Activated naive CD4-positive, alpha-beta T cell treated with anti-CD3 and anti-CD28 coated beads, Interleukin-2, amount 50 U/mL, for 24 hours (primary cell): ENCODE data around the gene EARS2.
"Not testable (repeated sequence)": the region's sequence is repeated elsewhere in the genome, so short reads cannot be mapped to it uniquely, and the experiment has no call there.

ENCODE experiments used
- H3K27ac Mint-ChIP-seq: one replicate; pipeline ENCODE4 v1.8.0; 2021; ENCODE audit warnings: mild to moderate bottlenecking, mixed read lengths
- H3K27me3 Mint-ChIP-seq: one replicate; pipeline ENCODE4 v1.8.0; 2021; ENCODE audit warnings: mixed read lengths
- H3K36me3 Mint-ChIP-seq: one replicate; pipeline ENCODE4 v1.8.0; 2021; ENCODE audit warnings: mixed read lengths
- H3K4me1 Mint-ChIP-seq: one replicate; pipeline ENCODE4 v1.8.0; 2021; ENCODE audit warnings: mixed read lengths
- H3K4me3 Mint-ChIP-seq: one replicate; pipeline ENCODE4 v1.8.0; 2021; ENCODE audit warnings: mild to moderate bottlenecking, mixed read lengths
- H3K9me3 Mint-ChIP-seq: one replicate; pipeline ENCODE4 v1.8.0; 2021; ENCODE audit warnings: mixed read lengths

Gene EARS2

DNA sequence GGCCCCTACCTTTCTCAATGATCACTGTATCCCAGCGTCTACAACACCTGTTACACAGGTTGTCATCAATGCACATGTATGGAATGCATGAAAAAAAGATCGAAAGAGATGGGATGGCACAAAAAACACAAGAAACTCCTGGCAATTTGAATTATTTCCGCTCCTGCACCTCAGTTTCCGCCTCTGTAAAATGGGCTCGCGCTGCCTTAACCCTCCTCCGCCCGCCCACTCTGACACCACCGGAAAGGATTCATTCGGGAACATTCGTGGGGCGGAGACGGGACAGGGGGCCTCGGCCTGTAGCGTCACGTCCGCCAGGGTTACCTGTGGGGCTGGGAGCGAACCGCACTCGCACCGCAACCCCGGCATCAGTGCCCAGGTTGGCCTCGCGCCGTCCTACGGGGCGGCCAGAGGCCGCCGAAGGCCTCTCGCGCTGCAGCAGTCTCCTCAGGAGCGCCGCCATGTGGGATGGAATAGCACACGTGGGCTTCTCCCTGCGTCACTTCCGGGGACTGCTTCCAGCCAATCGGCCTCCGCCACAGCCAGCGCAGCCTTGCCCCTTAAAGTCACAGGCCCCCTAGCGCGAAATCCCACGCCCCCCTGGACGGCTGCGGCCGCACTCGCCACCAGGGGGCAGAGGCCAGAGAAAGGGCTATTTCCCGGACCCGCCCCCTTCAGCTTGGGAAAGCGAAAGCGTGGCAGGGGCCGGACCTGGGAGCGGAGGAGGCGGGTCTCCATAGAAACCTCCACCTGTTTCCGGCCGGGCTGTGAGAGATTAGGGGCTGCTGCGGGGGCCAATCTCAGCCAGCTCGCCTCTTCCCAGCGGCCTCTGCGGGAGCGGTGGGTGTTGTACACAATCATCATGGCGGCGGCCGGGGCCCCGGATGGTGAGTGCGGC lies at the start of gene EARS2, which contains the start of gene UBFD1:
Gene EARS2, minus strand, starts transcription at position 470 of the 898 bp plus-strand sequence. Its CDS starts 7 bp downstream, at position 463.
Gene UBFD1, plus strand, starts transcription at position 847 of the 898 bp plus-strand sequence. Its CDS starts 16 bp downstream, at position 863.
- H3K4me3 Mint-ChIP-seq = peak within 1 kb of the TSS; percentile 96
- peaks cover 41% of the 10 kb centered on the region for H3K4me1 Mint-ChIP-seq
- no peaks in the 10 kb centered on the region for H3K9me3 Mint-ChIP-seq
- H3K36me3 Mint-ChIP-seq = peaks cover 4% of the 10 kb centered on the region
- no peaks in the 10 kb centered on the region for H3K27me3 Mint-ChIP-seq
- peak within 1 kb of the TSS; percentile 93 for H3K27ac Mint-ChIP-seq

DNA sequence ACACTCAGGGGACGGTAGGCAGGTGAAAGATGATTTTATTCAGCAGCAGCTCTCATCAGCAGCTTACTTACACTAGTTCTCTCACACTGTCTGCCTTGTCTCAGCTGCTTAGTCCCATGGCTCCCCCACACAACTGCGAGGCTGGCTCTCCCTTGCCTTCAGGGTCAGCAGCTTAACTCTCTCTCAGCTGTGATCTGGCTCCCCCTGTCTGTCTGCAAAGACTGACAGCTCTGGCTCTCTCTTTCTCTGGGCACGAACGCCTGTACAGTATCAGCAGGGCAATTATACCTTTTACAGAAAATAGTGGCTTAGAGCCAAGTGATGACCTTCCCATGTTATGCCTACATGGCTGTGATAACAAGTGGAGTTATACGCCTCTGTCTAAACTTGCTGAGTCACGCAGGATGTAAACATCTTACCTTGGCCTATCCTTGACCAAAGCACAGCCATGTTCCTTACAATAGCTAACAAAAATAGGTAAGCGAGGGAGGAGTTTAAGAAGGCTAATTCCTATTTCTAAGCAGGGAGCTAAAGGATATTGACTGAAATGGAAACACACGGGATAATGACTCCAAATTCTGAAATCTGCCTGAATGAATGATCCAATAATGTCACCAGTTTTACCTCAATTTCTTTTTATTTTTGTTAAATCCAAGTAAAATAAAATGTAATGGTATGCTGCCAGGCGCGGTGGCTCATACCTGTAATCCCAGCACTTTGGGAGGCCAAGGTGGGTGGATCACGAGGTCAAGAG lies 40.0 kb upstream of the EARS2 start:
- Mint-ChIP-seq H3K9me3 (no peaks in the 10 kb centered on the region), H3K36me3 (peaks cover 4% of the 10 kb centered on the region), H3K27ac (peak overlapping the region; percentile 55), H3K4me3 (peak overlapping the region; percentile 52), H3K4me1 (peaks cover 20% of the 10 kb centered on the region), H3K27me3 (no peaks in the 10 kb centered on the region)

GRCh38 chr16:23595951-23596720 lies 39.0 kb upstream of the EARS2 start, which contains the start of gene NDUFAB1:
NDUFAB1 (minus strand) TSS chr16:23596316; CDS start chr16:23596290, 26 bp downstream.
- H3K9me3 Mint-ChIP-seq = no peaks in the 10 kb centered on the region
- peaks cover 4% of the 10 kb centered on the region for H3K36me3 Mint-ChIP-seq
- H3K27me3 Mint-ChIP-seq = no peaks in the 10 kb centered on the region
- H3K4me3 Mint-ChIP-seq = peak within 1 kb of the TSS; percentile 87
- H3K4me1 Mint-ChIP-seq = peaks cover 28% of the 10 kb centered on the region
- H3K27ac Mint-ChIP-seq = peak within 1 kb of the TSS; percentile 80

DNA sequence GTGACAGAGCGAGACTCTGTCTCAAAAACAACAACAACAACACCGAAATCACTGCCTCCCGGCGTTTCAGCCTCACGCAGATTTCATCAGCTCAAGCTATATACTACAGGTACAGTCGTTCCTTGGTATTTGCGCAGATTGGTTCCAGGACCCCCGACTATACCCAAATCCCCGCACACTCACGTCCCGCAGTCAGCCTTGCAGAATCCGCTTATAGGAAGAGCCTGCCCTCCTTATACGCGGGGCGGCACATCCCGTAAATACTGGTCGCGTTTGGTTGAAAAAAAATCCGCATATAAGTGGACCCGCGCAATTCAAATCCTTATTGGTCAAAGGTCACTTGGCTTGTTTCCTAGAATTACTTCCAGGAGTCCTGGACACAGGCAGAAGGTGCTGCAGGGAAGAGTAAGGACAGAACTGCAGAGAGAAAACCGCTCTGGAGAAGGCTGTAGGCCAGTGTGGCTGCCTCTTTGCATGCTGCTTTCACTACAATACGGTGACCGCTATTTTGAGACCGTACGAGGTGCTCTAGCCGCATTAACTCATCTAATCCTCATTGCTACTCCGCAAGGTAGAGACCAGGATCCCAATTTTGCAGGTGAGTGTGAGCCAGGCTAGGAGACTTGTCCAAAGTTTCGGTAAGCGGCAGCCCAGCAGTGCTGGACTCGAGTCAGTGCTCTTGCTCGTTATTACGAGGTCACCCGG lies 38.2 kb upstream of the EARS2 start:
- H3K27me3 Mint-ChIP-seq = no peaks in the 10 kb centered on the region
- H3K36me3 Mint-ChIP-seq = peaks cover 6% of the 10 kb centered on the region
- peak overlapping the region; percentile 55 for H3K27ac Mint-ChIP-seq
- H3K9me3 Mint-ChIP-seq = no peaks in the 10 kb centered on the region
- peak overlapping the region; percentile 87 for H3K4me3 Mint-ChIP-seq
- H3K4me1 Mint-ChIP-seq = peaks cover 32% of the 10 kb centered on the region

GRCh38 chr16:23594186-23594585 lies 37.0 kb upstream of the EARS2 start:
- Mint-ChIP-seq H3K9me3 (no peaks in the 10 kb centered on the region), H3K27ac (no peak overlapping the region), H3K4me1 (peaks cover 36% of the 10 kb centered on the region), H3K4me3 (no peak overlapping the region), H3K36me3 (peaks cover 8% of the 10 kb centered on the region), H3K27me3 (no peaks in the 10 kb centered on the region)

DNA sequence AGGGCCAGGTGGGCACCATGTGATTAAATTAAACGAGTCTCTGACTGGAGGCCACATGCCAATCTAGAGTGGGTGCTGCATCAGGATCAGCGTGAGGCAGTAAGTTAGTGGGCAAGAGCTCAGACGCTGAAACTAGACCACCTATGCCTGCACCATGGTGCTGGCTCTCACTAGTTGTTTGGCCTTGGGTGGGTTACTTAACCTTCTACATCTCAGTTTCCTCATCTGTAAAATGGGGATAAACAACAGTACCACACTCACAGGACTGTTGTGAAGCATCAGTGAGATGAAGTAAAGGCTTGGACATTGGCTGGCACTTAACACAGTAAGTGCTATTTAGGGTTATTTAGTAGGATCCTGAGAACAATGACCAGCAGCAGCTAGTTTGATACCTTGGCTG lies 33.0 kb upstream of the EARS2 start:
- no peaks in the 10 kb centered on the region for H3K27me3 Mint-ChIP-seq

DNA sequence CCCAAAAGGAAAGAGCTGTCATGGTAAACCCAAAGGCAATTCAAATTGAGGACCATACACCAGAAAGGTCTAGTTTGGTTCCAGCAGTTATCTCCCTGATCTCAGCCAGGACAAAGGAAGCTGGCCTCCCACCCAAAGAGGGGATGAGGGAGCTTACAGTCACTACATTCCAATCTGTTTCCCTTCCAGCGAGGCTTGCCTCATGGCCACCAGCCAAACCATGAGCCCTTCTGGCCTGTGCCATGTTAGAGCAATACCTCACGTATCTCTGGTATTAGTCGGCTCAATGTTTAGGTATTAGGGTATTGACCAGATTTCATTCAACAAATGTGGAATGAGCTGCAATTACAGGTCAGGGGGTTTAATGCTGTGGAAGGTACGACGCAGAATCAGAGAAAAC lies 30.6 kb upstream of the EARS2 start:
- H3K4me3 Mint-ChIP-seq = no peak overlapping the region
- H3K4me1 Mint-ChIP-seq = peaks cover 20% of the 10 kb centered on the region
- H3K9me3 Mint-ChIP-seq = no peaks in the 10 kb centered on the region
- H3K36me3 Mint-ChIP-seq = peaks cover 11% of the 10 kb centered on the region
- H3K27me3 Mint-ChIP-seq = no peaks in the 10 kb centered on the region
- no peak overlapping the region for H3K27ac Mint-ChIP-seq

More for the DNA sequence above, 33.0 kb upstream of the EARS2 start:
- Mint-ChIP-seq H3K4me1 (peaks cover 28% of the 10 kb centered on the region), H3K27ac (no peak overlapping the region), H3K4me3 (no peak overlapping the region), H3K9me3 (no peaks in the 10 kb centered on the region), H3K36me3 (peaks cover 9% of the 10 kb centered on the region)

DNA sequence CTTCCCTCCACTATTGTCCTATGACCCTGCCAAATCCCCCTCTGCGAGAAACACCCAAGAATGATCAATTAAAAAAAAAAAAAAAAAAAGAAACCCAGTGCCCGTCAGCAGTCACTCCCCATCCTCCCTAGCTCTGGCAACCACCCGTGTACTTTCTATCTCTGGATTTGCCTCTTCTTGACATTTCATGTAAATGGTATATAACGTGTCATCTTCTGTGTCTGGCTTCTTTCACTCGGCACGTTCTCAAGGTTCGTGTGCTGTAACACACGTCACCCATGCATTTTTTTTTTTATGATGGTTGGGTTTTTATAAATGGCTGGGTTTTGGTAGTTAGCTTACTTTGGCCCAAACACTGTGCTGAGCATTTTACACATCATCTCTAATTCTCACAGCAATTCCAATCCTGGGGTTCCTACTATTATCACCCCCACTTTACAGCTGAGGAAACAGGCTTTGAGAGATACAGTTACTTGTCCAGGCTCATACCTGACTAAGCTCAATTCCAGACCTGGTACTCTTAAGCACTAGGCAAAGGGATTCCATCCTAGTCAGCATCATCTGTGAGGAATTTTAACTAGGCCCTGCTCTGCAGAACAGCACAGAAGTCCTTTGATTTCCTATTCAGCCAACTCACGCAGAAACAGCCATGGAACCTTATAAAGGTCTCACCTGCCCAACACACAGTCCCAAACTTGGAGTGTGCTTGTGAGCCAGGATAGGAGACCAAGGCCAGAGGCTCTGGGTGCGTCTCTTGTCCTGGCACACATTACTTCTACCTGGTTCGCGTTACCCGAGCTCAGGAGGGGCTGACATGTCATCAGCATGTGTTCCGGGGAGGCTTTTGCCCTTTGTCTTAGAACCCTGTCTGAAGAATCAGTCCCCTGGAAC lies 27.3 kb upstream of the EARS2 start:
- H3K36me3 Mint-ChIP-seq = peaks cover 10% of the 10 kb centered on the region
- H3K27ac Mint-ChIP-seq = no peak overlapping the region

DNA sequence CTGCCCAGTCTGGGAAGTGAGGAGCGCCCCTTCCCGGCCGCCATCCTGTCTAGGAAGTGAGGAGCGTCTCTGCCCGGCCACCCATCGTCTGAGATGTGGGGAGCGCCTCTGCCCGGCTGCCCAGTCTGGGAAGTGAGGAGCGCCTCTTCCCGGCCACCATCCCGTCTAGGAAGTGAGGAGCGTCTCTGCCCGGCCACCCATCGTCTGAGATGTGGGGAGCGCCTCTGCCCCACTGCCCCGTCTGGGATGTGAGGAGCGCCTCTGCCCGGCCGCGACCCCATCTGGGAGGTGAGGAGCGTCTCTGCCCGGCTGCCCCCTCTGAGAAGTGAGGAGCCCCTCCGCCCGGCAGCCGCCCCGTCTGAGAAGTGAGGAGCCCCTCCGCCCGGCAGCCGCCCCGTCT lies 26.1 kb upstream of the EARS2 start:
- not testable (repeated sequence) for H3K4me3 Mint-ChIP-seq, H3K36me3 Mint-ChIP-seq, H3K4me1 Mint-ChIP-seq, H3K27ac Mint-ChIP-seq, H3K9me3 Mint-ChIP-seq, H3K27me3 Mint-ChIP-seq

More for the DNA sequence above, 27.3 kb upstream of the EARS2 start:
- Mint-ChIP-seq H3K9me3 (no peaks in the 10 kb centered on the region), H3K27me3 (no peaks in the 10 kb centered on the region), H3K4me3 (no peak overlapping the region), H3K4me1 (peaks cover 3% of the 10 kb centered on the region)

- Mint-ChIP-seq H3K27me3 (no peaks in the 10 kb centered on the region), H3K4me1 (no peaks in the 10 kb centered on the region), H3K9me3 (no peaks in the 10 kb centered on the region), H3K36me3 (peaks cover 7% of the 10 kb centered on the region), H3K27ac (no peak overlapping the region), H3K4me3 (no peak overlapping the region)
Measured at GRCh38 chr16:23581764-23582163, 24.6 kb upstream of the EARS2 start.

GRCh38 chr16:23580391-23580790 lies 23.2 kb upstream of the EARS2 start:
- Mint-ChIP-seq H3K4me3 (no peak overlapping the region), H3K9me3 (no peaks in the 10 kb centered on the region), H3K4me1 (no peaks in the 10 kb centered on the region), H3K27ac (no peak overlapping the region), H3K36me3 (peaks cover 7% of the 10 kb centered on the region), H3K27me3 (no peaks in the 10 kb centered on the region)

GRCh38 chr16:23579371-23579770 lies 22.2 kb upstream of the EARS2 start:
- Mint-ChIP-seq H3K36me3 (peaks cover 7% of the 10 kb centered on the region), H3K27me3 (no peaks in the 10 kb centered on the region), H3K9me3 (no peaks in the 10 kb centered on the region), H3K4me3 (no peak overlapping the region), H3K4me1 (no peaks in the 10 kb centered on the region), H3K27ac (no peak overlapping the region)

DNA sequence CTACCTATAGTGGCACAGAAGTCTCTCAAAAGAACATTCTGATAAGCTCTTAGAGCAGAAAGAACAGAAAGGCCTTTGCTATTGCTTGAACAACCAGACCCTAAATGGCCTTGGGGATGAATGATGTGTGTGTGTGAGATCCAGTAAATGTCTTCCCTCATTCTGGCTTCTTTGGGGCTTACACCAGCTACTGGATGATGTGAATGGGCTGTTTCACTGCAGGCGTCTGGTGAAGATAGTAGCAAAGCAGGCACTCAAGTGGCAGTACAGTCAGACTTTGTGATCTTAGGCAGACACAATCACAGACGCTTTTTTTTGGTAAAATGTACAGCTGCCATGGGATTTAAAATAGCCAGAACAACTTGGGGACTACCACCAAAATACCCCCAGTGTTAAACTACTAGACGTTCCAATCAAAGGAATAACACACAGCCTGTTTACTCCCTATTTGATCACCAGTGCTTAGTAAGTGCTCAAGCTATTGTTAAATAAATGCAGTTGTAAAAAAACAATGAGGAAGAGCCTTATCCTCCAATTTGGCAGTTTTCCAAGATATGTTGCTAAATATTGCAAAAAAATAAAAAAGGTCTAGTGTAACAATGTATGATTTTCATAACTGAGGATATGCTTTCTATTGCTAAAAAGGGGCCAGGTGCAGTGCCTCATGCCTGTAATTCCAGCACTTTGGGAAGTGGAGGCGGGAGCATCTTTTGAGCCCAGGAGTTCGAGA lies 21.1 kb upstream of the EARS2 start:
- no peaks in the 10 kb centered on the region for H3K9me3 Mint-ChIP-seq
- H3K4me1 Mint-ChIP-seq = no peaks in the 10 kb centered on the region
- no peaks in the 10 kb centered on the region for H3K27me3 Mint-ChIP-seq
- no peak overlapping the region for H3K27ac Mint-ChIP-seq
- H3K36me3 Mint-ChIP-seq = peaks cover 5% of the 10 kb centered on the region
- H3K4me3 Mint-ChIP-seq = no peak overlapping the region
